Measurements from ENCODE around the gene SYN1.

SYN1 gene

DNA sequence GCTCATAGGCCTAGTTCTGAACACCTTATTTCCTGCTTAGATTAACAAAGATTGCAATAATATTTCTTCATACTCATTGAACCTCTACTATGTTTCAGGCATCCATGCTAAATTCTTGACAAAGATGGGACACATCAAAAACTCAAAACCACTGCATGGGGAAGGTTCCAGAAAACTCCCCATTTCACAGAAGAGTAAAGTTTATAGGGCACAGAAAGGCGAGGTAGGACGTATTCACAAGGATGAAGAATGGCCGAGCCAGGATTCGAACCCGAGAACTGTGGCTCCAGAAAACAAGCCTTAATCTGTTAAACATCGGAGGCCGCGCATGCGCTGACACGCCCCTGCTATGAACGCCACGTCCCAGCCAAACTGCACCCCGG, 38.6 kb upstream of the SYN1 start:
- TF ChIP-seq, protein P1, sequence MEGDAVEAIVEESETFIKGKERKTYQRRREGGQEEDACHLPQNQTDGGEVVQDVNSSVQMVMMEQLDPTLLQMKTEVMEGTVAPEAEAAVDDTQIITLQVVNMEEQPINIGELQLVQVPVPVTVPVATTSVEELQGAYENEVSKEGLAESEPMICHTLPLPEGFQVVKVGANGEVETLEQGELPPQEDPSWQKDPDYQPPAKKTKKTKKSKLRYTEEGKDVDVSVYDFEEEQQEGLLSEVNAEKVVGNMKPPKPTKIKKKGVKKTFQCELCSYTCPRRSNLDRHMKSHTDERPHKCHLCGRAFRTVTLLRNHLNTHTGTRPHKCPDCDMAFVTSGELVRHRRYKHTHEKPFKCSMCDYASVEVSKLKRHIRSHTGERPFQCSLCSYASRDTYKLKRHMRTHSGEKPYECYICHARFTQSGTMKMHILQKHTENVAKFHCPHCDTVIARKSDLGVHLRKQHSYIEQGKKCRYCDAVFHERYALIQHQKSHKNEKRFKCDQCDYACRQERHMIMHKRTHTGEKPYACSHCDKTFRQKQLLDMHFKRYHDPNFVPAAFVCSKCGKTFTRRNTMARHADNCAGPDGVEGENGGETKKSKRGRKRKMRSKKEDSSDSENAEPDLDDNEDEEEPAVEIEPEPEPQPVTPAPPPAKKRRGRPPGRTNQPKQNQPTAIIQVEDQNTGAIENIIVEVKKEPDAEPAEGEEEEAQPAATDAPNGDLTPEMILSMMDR (IDR thresholded peaks at IDR 0.05; ENCODE audit: low read depth, low read length, missing control alignments) = no peak
- peak overlapping the region; percentile 80 for H3K4me3 ChIP-seq (ENCODE audit: low read depth, low read length)
- no peak for DNase-seq (ENCODE audit: low read depth)

DNA sequence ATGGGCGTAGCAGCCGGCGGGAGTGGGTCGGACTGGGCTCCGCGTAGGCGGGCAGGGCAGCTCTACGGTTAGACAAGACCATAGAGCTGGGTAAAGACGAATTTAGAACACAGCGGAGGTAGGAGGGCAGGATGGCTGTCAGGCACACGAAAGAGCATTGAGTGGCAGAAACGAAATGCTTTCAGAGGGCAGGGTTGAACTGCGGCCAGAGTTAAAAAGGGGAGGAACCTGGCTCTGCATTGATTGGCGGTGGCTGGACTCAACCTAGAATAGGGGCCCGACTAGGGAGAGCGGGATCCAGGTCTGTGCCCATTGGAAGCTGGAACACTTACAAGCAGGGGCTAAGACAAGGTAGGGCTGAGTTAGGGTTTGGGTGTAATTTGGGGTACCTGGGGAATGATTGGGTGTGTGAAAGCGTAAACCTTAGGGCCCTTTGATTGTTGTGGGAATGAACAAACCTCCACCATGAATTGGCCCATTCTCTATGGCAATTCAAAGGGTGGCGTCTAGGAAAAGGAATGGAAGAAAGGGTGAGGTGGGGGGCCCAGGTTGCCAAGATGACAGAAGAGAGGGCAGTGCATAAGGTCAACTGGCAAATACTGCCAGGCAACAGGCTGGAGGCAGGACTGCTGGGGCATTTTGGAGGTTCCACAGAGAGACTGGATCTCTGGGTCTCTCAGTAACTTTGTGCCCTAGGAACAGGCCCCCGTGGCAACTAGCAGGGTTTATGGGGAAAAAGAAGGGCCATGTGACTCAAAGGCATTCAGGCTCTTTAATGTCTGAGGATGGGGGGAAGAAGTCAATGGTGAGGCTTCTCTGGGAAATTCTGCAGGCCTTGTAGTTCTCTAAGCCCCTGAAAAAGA, 31.6 kb upstream of the SYN1 start:
- no peak for DNase-seq (ENCODE audit: low read depth)
- TF ChIP-seq, protein P1 (IDR thresholded peaks at IDR 0.05; ENCODE audit: low read depth, low read length, missing control alignments) = no peak
- peak overlapping the region; percentile 54 for H3K4me3 ChIP-seq (ENCODE audit: low read depth, low read length)

DNA sequence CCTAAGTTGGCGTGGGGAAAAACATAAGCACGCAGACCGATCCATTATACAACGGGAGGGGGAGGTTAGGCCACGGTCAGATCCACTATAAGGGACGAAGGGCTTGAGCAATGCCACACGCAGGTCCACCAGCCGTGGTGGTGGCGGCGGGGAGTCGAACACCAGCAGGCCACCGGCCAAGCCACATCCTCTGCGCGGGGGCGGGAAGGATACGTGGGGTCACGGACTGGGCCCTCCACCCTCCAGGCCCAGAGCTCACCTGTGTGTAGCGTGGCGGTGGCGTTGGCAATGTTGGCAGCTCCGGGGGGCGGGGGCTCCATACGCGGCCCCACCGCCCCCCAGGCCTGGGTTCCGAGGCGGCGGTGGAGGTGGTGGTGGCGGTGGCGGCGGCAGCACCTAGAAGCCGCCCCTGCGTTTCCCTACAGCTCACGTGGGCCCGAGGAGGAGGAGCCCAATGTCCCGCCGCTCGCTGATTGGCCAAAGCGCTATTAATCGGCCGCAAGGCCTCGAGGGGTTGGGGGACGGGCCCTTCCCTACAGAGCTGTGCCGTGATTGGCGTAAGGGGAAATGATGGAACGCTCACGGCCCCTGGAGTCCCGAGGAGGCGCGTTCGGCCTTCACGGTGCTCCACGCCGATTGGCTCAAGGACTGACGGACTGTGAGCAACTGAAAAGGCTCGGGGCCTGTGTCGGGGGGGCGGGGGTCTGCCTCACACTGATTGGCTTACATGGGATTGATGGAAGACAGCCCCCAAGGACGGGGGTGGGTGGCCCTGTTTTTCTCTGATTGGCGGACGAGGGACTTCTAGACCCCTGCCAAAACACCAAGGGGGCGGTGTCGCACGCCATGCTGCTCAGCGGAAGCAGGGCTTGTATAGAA, 30.7 kb upstream of the SYN1 start, which contains the start of gene ELK1:
TSS of gene ELK1 (minus strand) at position 400 of the 879 bp plus-strand sequence. CDS start 9,122 bp downstream, outside the sequence.
- peak within 1 kb of the TSS; percentile 79 for H3K4me3 ChIP-seq (ENCODE audit: low read depth, low read length)
- TF ChIP-seq, protein P1 (IDR thresholded peaks at IDR 0.05; ENCODE audit: low read depth, low read length, missing control alignments) = no peak
- DNase-seq (ENCODE audit: low read depth) = peak; percentile 91

DNA sequence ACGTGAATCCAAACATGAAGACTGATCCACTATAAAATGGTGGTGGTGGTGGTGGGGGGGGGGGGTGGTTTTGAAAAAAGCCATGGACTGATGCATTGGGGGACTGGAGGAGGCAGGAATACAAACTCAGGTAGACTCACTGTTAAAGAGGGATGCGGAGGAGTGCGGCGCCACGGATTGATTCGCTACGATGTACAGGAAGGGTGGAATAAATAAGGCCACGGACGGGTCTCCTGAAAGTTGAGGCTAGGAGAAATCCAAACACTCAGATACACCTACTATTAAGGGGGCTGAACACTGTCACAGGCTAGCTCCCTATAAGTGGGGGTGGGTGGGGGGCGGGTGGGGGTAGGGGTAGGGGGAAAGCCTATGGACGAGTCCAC, 30.1 kb upstream of the SYN1 start:
- TF ChIP-seq, protein P1 (IDR thresholded peaks at IDR 0.05; ENCODE audit: low read depth, low read length, missing control alignments) = no peak
- H3K4me3 ChIP-seq (ENCODE audit: low read depth, low read length) = peak overlapping the region; percentile 79
- DNase-seq (ENCODE audit: low read depth) = no peak

DNA sequence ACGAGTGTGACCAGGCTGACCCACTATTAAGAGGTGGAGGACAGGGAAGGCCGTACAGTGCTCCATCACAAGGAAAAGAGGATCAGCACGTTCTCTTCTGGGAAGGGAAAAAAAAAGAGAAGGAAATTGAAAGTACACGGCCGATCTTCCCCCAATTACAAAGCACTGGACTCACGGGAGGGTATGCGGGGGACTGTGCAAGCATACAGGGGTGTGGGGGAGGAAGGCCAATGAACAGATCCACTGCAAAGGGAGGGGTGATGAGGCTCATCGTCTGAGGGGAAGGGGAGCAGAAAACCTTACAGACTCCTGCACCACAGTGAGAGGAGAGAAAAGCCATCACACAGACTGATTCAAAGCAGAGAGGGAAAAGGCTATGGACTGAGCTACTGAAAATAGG, 29.6 kb upstream of the SYN1 start:
- TF ChIP-seq, protein P1 (IDR thresholded peaks at IDR 0.05; ENCODE audit: low read depth, low read length, missing control alignments) = no peak
- DNase-seq (ENCODE audit: low read depth) = no peak
- peak overlapping the region; percentile 79 for H3K4me3 ChIP-seq (ENCODE audit: low read depth, low read length)

DNA sequence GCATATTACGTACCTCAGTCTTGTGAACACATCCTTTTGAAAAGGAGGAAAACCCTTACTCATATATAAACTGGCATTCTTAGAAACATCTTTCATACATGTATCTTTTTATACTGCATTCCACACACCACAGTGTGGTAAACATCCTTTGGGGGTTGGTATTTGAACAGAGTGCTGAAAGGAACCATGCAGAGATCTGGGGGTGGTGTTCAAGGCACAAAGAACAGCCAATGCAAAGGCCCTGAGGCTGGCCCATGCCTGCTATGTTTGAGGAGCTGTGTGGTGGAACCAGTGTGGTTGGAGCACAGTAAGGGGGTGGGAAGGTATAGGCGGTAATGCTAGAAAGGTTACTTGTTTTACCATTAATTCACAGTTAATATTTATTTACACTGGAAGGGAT, 28.7 kb upstream of the SYN1 start:
- no peak overlapping the region; the same call in 1 of the 2 replicates for H3K4me3 ChIP-seq (ENCODE audit: low read depth, low read length)
- no peak for DNase-seq (ENCODE audit: low read depth)
- TF ChIP-seq, protein P1 (IDR thresholded peaks at IDR 0.05; ENCODE audit: low read depth, low read length, missing control alignments) = no peak

Data from GM12864 (cell line).